Hypothalamus (tissue), 51 donors: Measurements from ENCODE around the gene PRCC.

Experiments used
- DNase-seq, 51 donors: peaks; one replicate each; lab custom pipeline; 2025; lab: John Stamatoyannopoulos, UW

PRCC gene

DNA sequence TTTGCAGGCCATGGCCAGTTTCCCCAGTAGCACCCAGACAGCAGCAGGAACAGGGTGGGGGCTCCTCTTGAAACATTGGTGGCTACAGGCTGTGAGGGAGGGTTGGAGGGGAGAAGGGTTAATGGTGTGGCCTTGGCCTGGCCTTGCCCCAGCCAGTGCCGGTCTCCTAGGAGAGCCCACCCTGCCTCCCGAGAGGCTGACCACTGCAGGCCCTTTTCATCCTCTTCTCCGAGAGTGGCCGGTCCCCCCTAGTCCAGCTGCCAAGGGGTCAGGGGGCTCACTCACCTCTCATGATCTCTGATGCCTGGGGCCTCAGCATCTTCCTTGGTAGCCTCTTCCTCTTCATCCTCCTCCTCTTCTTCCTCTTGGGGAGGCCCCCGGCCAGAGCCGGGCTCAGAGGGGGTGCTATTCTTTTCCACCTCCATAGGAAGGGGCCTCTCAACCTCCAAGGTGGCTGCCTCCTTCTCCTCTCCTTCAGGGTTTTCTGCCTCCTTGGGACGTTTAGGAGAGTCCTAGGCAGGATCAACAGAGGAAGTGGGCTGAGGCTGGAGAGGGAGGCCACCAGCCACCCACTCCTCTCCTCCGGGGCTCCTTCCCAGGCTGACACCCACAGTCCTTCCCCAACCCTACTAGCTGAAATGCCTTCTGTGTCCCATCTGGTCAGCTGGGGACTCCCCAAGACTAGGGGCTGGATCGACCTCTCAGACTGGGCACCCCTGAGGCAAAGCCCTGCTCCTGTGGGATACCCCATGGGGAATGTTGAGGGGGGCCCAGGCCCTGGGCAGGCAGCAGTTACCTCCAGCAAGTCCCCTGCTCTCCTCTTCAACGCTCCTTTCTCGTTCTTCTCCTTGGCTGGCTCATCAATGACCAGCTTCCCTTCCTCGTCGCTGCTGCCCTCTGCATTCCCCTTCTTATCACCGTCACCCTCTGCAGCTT is 23.7 kb upstream of the PRCC start:
- DNase-seq, result no peak

DNA sequence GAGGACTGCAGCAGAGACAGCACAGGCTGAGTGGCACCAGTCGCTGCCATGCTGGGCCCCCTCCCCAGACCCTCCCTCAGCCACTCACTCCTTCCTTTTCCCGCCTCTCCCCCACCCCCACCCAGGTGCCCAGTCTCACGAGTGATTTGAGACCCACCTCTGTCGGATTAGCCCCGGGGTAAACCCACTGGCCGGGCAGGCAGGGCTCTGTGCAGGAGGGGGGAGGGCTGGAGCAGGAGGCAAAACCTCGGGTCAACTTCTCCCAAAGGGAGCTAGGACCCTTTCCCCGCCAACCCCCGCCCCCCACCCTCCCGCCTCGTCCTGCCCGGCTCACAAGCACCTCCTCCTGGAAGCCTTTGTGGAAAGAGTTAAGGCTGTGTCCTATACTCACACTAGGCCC is 23.0 kb upstream of the PRCC start:
- DNase-seq, result no peak

DNA sequence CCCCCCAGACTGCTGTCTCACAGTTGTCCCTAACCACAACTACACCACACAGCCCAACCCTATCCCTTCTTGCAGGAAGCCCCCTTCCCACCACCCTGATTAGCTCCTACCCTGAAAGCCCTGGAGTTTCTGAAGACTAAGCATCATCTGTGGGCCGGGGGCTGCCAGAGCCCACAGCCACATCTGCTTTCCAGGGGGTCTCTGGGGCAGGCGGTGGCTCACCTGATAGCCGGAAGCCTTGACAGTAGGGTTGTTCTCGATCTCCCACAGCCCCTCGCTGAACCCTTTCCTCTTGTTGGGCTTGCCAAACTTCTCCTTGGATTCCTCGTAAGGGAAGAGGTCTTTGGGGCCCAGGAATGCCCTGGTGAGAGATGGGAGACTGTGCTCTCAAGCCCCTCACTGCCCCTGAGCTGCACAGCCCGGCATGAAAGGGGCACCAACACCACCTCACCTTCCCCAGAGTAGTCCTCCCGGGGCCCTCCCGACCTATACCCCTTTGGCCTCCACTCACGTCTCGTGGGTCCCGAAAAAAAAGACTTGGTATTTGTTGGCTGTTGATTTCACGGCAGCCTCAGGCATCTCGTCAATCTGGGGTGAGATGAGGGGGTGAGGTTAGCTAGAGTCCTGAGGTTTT is 22.4 kb upstream of the PRCC start:
- DNase-seq, result no peak

- DNase-seq, result no peak
These were observed 21.5 kb upstream of the PRCC start for GRCh38 chr1:156745881-156746280.

- no peak for DNase-seq
These were observed 21.0 kb upstream of the PRCC start for GRCh38 chr1:156746406-156746727.

DNA sequence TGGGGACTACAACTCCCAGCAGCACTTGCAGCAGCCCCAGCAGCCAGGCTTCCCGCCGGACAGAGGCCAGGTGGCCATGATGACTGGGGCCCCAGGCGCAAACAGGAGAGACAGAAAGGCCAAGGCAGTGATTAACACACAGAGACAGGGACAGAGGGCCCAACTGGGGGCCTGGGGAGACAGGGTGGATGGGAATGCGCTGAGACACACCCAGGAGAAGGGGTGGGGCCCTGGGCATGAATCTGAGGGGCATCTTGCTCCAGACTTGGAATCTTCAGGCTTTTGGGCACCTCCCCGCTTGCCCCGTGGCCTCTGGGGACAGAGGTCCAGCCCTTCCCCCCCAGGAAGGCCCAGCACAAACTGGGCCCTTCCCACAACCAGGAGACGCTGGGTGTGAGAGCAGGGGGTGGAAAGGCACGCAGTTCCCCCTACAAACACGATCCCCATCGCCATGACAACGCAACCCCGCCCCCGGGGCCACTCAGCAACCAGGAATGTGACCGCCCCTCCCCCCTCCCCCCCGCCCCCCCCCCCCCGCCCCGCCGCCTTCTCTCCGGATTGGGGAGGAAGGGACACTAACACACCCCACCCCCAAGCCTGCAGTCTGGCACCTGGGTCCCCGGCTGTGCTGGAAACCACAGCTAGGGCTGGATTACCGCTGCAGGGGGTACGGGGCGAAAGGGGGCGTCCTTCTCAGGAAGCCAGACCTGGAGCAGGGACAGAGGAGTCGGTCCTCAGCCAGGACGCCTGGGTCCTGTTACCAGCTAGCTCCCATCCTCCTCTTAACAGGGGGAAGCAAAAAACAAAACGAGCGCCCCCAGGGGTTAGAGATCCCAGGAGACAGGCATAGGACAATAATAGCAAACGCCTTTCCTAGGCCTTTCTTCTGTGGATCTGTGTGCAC is 20.4 kb upstream of the PRCC start:
- DNase-seq, result peak; percentile 20 to 89 (median 75)

DNA sequence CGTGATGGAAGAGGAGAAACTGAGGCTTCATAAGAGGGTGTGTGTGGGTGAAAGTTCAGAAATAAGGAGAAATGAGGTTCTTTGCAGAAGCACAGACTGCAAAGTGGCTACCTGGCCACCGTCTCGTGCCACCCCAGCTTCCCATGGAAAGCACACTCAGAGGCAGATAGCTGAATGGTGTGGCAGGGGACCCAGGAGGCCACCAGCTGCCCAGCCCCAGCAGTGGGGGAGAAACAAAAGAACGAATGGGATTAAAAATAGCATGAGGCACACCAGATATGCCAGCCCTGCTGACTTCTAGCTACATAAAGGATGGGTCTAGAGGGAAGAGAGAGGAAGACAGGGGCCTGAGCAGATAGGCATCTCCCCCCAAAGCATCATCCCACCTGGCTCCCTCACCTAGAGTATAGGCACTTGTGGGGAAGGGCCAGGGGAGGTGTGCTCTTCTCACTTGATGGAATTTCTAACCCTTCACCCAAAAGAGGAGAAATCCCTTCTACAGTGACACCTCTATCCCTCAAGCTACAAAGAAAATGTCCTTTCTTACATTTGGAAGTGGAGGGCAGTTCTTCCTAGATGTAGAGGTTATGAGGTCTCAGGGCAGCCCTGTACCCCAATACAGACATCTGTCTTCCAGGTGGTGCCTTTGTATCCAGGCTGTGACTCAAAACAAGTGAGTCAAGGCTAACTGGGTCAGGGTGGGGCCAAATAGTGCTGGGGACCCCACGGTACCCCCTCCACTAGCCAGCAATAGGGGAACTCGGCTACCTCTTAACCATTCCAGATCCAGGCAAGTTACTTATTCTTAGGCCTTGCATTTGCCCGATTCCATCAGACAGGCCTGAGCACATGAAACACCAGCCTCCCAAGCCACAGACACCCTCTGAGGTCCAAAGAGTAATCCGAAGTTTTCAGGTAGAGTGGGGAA is 19.3 kb upstream of the PRCC start:
- DNase-seq, result peak in 5 of 51 donors; percentile 11 to 54 (median 31)

- peak in 35 of 51 donors; percentile 10 to 59 (median 34) for DNase-seq
These were observed 18.5 kb upstream of the PRCC start for GRCh38 chr1:156748670-156749418.

GRCh38 chr1:156749419-156750118 is 17.8 kb upstream of the PRCC start:
- DNase-seq, result no peak

- DNase-seq, result peak in 6 of 51 donors; percentile 8 to 51 (median 24)
These were observed 17.1 kb upstream of the PRCC start for GRCh38 chr1:156750191-156750672.

- peak in 35 of 51 donors; percentile 25 to 82 (median 60) for DNase-seq
These were observed 16.5 kb upstream of the PRCC start for GRCh38 chr1:156750711-156751450.

DNA sequence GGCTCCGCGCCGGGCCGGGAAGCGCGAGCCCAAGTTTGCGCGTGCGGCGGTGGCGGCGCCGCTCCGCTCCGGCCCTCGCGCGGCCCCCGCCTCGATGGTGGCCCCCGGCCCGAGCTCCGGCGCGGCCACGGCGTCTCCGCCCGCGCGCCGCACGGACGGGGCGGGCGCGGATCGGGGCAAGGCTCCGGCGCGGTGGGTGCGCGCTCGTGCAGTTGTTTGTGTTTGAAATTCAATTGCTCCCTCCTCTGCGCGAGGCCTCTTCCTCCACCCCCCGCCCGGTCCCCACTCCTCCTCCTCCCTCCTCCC is 15.9 kb upstream of the PRCC start, which contains the start of gene HDGF:
TSS of gene HDGF (minus strand) at position 225 of the 306 bp plus-strand sequence. CDS start 246 bp downstream, outside the sequence.
- peak in 2 of 51 donors; percentile 75 for DNase-seq

GRCh38 chr1:156751757-156752481 is 15.4 kb upstream of the PRCC start:
- peak; percentile 70 to 99 (median 96) for DNase-seq

GRCh38 chr1:156752843-156753482 is 14.4 kb upstream of the PRCC start:
- no peak for DNase-seq

DNA sequence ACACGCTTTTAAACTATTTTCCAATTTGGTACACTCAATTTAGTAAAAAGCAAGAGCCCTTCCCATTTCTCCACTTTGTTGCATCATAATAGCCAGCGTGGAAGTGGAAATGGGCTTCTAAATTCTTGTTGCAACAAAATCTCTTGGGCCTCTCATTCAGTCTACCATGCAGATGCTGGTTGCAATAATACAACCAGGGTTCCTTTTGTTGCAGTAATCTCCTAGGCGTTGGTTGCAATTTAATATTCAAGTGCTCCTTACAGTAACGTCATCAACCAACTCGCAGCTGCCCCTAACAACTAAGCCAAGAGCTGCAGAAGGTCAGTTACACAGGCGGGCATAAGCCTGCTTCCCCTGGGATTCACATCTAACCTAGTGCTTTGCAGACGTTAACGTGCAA is 13.1 kb upstream of the PRCC start:
- DNase-seq, result no peak

- no peak for DNase-seq
These were observed 11.8 kb upstream of the PRCC start for GRCh38 chr1:156755527-156755950.
